Trophoblast cell (in vitro differentiated cells and primary cell): Measurements from ENCODE around the gene APCDD1L.
"Not testable (repeated sequence)": the region's sequence is repeated elsewhere in the genome, so short reads cannot be mapped to it uniquely, and the experiment has no call there.

Experiments used
- DNase-seq, 2 donors: peaks; one replicate each; pipeline ENCODE4 v3.0.0-alpha.2; 2016
- H2AFZ ChIP-seq: 2 replicates; pipeline ENCODE4 v1.6.1; 2013; ENCODE audit warnings: low read length, moderate library complexity, mild to moderate bottlenecking; ENCODE audit not compliant: insufficient read depth, poor library complexity
- H2AK5ac ChIP-seq: 2 replicates; pipeline ENCODE4 v1.6.1; 2013; ENCODE audit warnings: mild to moderate bottlenecking, low read length
- H2BK120ac ChIP-seq: 2 replicates; pipeline ENCODE4 v1.6.1; 2013; ENCODE audit warnings: low read length, mild to moderate bottlenecking, moderate library complexity; ENCODE audit not compliant: insufficient read depth, poor library complexity
- H2BK12ac ChIP-seq: 2 replicates; pipeline ENCODE4 v1.6.1; 2013; ENCODE audit warnings: mild to moderate bottlenecking, low read length, moderate library complexity
- H2BK5ac ChIP-seq: 2 replicates; pipeline ENCODE4 v1.6.1; 2013; ENCODE audit warnings: low read length, low read depth, moderate library complexity, mild to moderate bottlenecking; ENCODE audit not compliant: poor library complexity
- H3K14ac ChIP-seq: 2 replicates; pipeline ENCODE4 v1.6.1; 2013; ENCODE audit warnings: mild to moderate bottlenecking, low read length
- H3K18ac ChIP-seq: 2 replicates; pipeline ENCODE4 v1.6.1; 2013; ENCODE audit warnings: mild to moderate bottlenecking, low read length
- H3K23ac ChIP-seq: 2 replicates; pipeline ENCODE4 v1.6.1; 2013; ENCODE audit warnings: low read length
- H3K27ac ChIP-seq: 2 replicates; pipeline ENCODE4 v1.5.1; 2013; ENCODE audit warnings: low read depth, mild to moderate bottlenecking, inconsistent platforms, low read length, moderate library complexity
- H3K27me3 ChIP-seq: 2 replicates; pipeline ENCODE4 v1.6.1; 2013; ENCODE audit warnings: inconsistent platforms, mild to moderate bottlenecking, low read length, moderate library complexity; ENCODE audit not compliant: insufficient read depth
- H3K36me3 ChIP-seq, 2 experiments: 1 replicate in 1 of 2; 2 replicates in 1 of 2; pipeline ENCODE4 v1.6.1; 2013; ENCODE audit warnings: low read length in 2 of 2, mild to moderate bottlenecking in 2 of 2, moderate library complexity in 1 of 2; ENCODE audit not compliant: insufficient read depth in 2 of 2, control insufficient read depth in 1 of 2
- H3K4ac ChIP-seq: 2 replicates; pipeline ENCODE4 v1.6.1; 2013; ENCODE audit warnings: low read depth, mild to moderate bottlenecking, low read length, moderate library complexity
- H3K4me1 ChIP-seq, 2 experiments: 1 replicate in 1 of 2; 2 replicates in 1 of 2; pipeline ENCODE4 v1.6.1; 2013; ENCODE audit warnings: low read length in 2 of 2, mild to moderate bottlenecking in 2 of 2, moderate library complexity in 1 of 2; ENCODE audit not compliant: insufficient read depth in 2 of 2, control insufficient read depth in 1 of 2
- H3K4me2 ChIP-seq: 2 replicates; pipeline ENCODE4 v1.6.1; 2013; ENCODE audit warnings: inconsistent platforms, mild to moderate bottlenecking, low read length, moderate library complexity
- H3K4me3 ChIP-seq: 2 replicates; pipeline ENCODE4 v1.5.1; 2013; ENCODE audit warnings: mild to moderate bottlenecking, low read depth, low read length, inconsistent platforms
- H3K79me1 ChIP-seq: one replicate; pipeline ENCODE4 v1.6.1; 2013; ENCODE audit warnings: low read length
- H3K79me2 ChIP-seq: 2 replicates; pipeline ENCODE4 v1.6.1; 2013; ENCODE audit warnings: low read length, mild to moderate bottlenecking; ENCODE audit not compliant: control insufficient read depth, insufficient read depth, poor library complexity
- H3K9ac ChIP-seq: 2 replicates; pipeline ENCODE4 v1.6.1; 2013; ENCODE audit warnings: mild to moderate bottlenecking, low read length
- H3K9me3 ChIP-seq: 2 replicates; pipeline ENCODE4 v1.6.1; 2013; ENCODE audit warnings: low read depth, mild to moderate bottlenecking, control low read depth, inconsistent platforms, low read length; ENCODE audit not compliant: insufficient read depth
- H4K12ac ChIP-seq: 2 replicates; pipeline ENCODE4 v1.6.1; 2013; ENCODE audit warnings: low read depth, mild to moderate bottlenecking, low read length, moderate library complexity
- H4K8ac ChIP-seq: 2 replicates; pipeline ENCODE4 v1.6.1; 2013; ENCODE audit warnings: low read depth, mild to moderate bottlenecking, low read length, moderate library complexity
- H4K91ac ChIP-seq: one replicate; pipeline ENCODE4 v1.6.1; 2013; ENCODE audit warnings: low read depth, mild to moderate bottlenecking, low read length, moderate library complexity
- WGBS: extraction: QIAGEN DNeasy Blood & Tissue Kit; methylation state at CpG from one replicate; pipeline ENCODE4 v1.1.7; 2013; ENCODE audit warnings: missing lambda C conversion rate; ENCODE audit not compliant: insufficient read length, insufficient coverage; ENCODE audit errors: extremely low coverage; 5-methylcytosine and 5-hydroxymethylcytosine counted together

The APCDD1L gene

DNA sequence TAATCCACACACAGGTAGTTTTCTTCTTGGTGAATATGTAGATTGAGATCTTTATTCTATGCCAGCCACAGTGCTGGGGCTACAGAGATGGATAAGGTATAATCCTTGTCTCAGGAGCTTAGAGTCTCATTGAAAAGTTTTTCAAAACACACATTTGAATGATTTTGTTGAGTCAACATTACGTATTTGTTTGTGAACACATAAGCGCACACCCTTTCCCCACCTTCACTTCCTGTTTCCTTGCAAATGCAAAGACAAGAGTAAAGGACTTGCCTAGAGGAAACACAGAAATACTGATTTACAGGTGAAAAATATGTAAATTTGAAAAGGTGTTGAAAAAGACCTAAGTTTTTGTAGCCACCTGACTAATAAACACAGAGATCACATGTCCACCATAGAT, 98.4 kb downstream of the APCDD1L start:
- Histone ChIP-seq H3K79me1 (no peaks in the 10 kb centered on the region), H3K9me3 (no peaks in the 10 kb centered on the region)

DNA sequence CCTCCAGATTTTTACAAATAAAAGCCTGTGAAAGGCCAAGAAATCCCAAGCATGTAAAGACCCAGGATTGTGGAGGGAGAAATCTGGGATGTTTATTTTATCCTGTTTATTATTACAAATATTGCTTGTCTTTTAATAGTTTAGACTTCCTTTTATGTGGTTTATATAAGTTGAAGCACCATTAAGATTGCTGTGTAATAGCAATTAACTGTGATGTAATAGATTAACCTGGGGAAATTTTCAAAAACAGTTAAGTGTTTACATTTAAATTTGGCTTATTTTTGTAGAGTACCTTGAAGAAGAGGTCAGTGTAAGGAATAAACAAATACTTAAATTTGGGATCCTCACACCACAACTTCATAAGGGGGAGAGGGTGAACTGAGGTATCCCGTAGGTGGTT, 99.1 kb downstream of the APCDD1L start:
- Histone ChIP-seq H3K27me3 (no peaks in the 10 kb centered on the region), H2AFZ (no peak overlapping the region), H3K4me2 (no peak overlapping the region), H3K14ac (no peak overlapping the region), H2BK12ac (no peak overlapping the region), H4K12ac (no peak overlapping the region), H3K18ac (no peak overlapping the region), H2BK5ac (no peak overlapping the region), H4K8ac (no peak overlapping the region), H3K4me3 (no peak overlapping the region), H3K23ac (no peak overlapping the region), H3K9me3 (no peaks in the 10 kb centered on the region), H3K4ac (no peak overlapping the region), H4K91ac (no peak overlapping the region), H3K9ac (no peak overlapping the region), H2AK5ac (no peak overlapping the region), H3K79me1 (no peaks in the 10 kb centered on the region), H3K27ac (no peak overlapping the region), H3K36me3 (peaks cover 5 to 6% of the 10 kb centered on the region in 2 experiments), H3K4me1 (peaks cover 0 to 3% of the 10 kb centered on the region in 2 experiments), H3K79me2 (no peaks in the 10 kb centered on the region), H2BK120ac (no peak overlapping the region)
- no peak for DNase-seq
- WGBS, result no CpG with 5 or more reads among the region's 1 CpG

More for the DNA sequence above, 98.4 kb downstream of the APCDD1L start:
- H2AFZ ChIP-seq, result no peak overlapping the region
- H3K79me2 ChIP-seq, result no peaks in the 10 kb centered on the region
- no peak overlapping the region for H3K9ac ChIP-seq
- no peak overlapping the region for H3K4ac ChIP-seq
- H3K14ac ChIP-seq, result no peak overlapping the region
- no peak overlapping the region for H3K4me2 ChIP-seq
- no peak overlapping the region for H3K18ac ChIP-seq
- no peak overlapping the region for H3K4me3 ChIP-seq
- H3K27me3 ChIP-seq, result no peaks in the 10 kb centered on the region
- H3K23ac ChIP-seq, result no peak overlapping the region
- H4K12ac ChIP-seq, result no peak overlapping the region
- H4K8ac ChIP-seq, result no peak overlapping the region
- H3K27ac ChIP-seq, result no peak overlapping the region
- H2BK12ac ChIP-seq, result no peak overlapping the region
- H4K91ac ChIP-seq, result no peak overlapping the region
- no peak overlapping the region for H2BK120ac ChIP-seq
- no CpG with 5 or more reads among the region's 2 CpGs for WGBS
- H3K36me3 ChIP-seq, result peaks cover 3 to 6% of the 10 kb centered on the region in 2 experiments
- H3K4me1 ChIP-seq, result peaks cover 0 to 5% of the 10 kb centered on the region in 2 experiments
- no peak overlapping the region for H2AK5ac ChIP-seq
- no peak for DNase-seq
- no peak overlapping the region for H2BK5ac ChIP-seq

DNA sequence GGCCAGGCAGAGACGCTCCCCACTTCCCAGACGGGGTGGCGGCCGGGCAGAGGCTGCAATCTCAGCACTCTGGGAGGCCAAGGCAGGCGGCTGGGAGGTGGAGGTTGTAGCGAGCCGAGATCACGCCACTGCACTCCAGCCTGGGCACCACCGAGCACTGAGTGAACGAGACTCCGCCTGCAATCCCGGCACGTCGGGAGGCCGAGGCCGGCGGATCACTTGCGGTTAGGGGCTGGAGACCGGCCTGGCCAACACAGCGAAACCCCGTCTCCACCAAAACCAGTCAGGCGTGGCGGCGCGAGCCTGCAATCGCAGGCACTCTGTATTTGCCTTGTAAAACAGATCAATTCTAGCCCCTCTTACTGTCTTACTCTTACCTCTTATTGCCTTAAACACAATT, 100.4 kb downstream of the APCDD1L start:
- H3K79me1 ChIP-seq, result not testable (repeated sequence)

DNA sequence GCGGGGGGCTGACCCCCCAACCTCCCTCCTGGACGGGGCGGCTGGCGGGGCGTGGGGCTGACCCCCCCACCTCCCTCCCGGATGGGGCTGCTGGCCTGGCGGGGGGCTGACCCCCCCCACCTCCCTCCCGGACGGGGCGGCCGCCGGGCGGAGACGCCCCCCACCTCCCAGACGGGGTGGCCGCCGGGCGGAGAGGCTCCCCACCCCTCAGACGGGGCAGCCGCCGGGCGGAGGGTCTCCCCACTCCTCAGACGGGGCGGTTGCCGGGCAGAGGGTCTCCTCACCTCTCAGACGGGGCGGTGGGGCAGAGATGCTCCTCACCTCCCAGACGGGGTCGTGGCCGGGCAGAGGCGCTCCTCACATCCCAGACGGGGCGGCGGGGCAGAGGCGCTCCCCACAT, 101.0 kb downstream of the APCDD1L start:
- not testable (repeated sequence) for H2AFZ ChIP-seq, H3K4me1 ChIP-seq, H3K9me3 ChIP-seq, H4K8ac ChIP-seq, H3K79me2 ChIP-seq, H3K27me3 ChIP-seq, H3K36me3 ChIP-seq, H2BK12ac ChIP-seq, H3K4me2 ChIP-seq, H2BK5ac ChIP-seq, H4K91ac ChIP-seq, H3K4ac ChIP-seq, H3K14ac ChIP-seq, H3K23ac ChIP-seq, H3K79me1 ChIP-seq, H2AK5ac ChIP-seq, DNase-seq, H3K18ac ChIP-seq, H4K12ac ChIP-seq, H3K9ac ChIP-seq, H3K4me3 ChIP-seq, H2BK120ac ChIP-seq, H3K27ac ChIP-seq
- no CpG with 5 or more reads among the region's 35 CpGs for WGBS

More for the DNA sequence above, 100.4 kb downstream of the APCDD1L start:
- WGBS, result no CpG with 5 or more reads among the region's 26 CpGs
- H3K4me3 ChIP-seq, H3K27me3 ChIP-seq, H2BK5ac ChIP-seq, DNase-seq, H3K23ac ChIP-seq, H3K27ac ChIP-seq, H3K9ac ChIP-seq, H3K36me3 ChIP-seq, H4K12ac ChIP-seq, H3K9me3 ChIP-seq, H3K14ac ChIP-seq, H3K4me2 ChIP-seq, H2AFZ ChIP-seq, H3K18ac ChIP-seq, H4K8ac ChIP-seq, H2BK12ac ChIP-seq, H3K4ac ChIP-seq, H3K79me2 ChIP-seq, H2AK5ac ChIP-seq, H4K91ac ChIP-seq, H2BK120ac ChIP-seq, H3K4me1 ChIP-seq: not testable (repeated sequence)
